KG1 (cell line): ENCODE measurements around the gene CRMP1.

Experiments
- DNase-seq: peaks from one replicate; lab custom pipeline; 2025; lab: John Stamatoyannopoulos, UW

CRMP1 gene

DNA sequence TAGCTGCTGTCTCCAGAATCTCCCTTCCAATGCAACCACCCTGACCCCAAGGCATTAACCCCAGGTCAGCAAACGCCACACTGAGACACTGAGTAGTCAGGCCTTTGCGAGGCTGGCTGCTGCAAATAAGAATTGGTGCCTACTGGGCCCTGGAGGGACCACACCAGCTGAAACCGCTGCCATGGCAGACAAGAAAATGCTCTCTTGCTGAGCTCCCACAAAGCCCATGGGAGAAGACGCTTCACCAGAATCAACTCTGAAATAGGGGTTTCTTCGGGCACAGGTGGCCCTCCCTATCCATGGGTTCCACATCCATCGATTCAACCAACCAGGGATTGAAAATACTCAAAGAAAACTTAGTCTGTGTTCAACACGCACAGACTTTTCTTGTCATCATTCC, 26.7 kb upstream of the CRMP1 start:
- DNase-seq, result no peak

DNA sequence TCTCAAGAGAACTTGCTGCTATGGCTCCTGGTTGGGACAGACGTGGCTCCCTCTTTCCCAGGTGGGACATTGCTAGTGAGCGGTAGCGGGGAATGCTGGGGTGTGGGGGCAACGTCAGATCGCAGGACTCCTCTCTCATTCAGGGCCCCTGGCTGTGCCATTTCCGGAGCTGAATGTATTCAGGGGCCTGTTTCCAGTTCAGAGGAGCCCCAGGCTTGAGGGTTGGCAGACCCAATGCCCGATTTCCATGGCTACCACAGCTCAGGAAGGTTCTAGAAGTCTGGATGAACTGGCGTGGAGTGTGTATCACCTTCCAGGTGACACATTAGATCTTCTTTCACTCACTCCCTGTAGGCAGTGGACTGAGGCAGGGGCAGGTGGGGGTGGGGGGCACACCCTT, 26.2 kb upstream of the CRMP1 start:
- DNase-seq, result no peak

DNA sequence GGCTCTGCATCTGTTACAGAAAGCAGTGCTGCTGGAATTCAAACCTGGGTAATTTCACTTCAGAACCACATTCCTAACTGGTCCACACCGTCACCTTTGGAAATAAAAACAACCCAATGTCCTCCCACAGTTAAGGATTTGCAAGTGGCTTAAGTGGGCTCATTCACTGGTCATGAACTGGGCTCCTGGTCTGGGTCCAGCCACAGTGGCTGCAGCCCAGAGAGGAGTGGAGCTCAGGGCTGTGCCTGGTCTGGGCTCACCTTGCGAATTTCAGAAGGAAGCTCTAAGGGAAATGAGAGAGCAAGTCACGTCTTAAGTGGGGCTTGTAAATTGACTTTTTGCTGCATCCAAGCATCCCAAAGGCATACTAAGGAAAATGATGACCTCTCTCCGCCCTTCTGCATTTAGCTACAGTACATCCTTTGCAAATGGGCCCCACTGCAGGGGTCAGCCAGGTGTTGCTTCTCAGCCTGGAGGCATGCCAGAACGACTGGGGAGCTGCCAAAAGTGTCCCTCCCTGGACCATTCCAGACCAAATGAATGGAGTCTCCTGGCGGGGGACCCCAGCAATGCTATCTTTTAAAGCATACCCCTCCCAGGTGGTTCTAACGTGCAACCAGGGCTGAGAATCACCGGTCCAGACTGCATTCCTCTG, 25.6 kb upstream of the CRMP1 start:
- DNase-seq, result no peak

DNA sequence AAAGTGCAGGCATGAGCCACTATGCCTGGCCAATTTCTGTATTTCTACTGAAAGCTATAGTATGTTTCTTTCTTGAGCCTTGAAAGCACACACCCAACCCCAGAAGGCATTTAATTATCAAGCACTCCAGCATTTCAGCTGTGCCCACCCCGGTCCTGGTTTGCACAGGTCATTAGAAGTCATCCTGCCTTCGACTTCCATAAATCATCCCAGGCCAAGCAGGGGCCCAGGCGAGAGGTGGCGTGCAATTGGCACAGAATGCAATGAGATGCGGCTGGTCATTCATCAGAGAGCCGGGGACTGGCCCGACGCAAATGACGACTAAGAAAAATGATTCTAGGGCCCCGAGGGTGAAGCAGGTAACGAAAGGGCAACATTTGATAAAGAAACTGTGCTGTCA, 24.8 kb upstream of the CRMP1 start:
- DNase-seq, result no peak

DNA sequence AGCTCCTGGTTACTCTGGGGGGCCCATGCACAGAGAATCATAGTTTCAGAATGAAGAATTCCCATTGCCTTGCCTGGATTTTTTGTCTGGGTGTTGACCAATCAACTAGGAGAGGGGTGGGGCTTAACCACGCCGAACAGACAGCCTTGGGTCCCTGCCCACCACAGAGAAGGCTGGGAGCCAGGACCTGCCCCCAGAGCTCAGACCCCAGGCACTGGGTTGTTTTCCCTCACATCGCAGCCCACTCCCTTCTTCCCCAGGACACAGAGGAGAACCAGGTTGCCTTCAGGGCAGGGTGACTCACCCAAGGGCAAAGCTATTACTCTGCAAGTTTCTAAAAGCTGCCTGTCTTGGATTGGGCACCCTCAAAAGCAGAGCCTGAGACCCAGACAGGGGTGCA, 23.3 kb upstream of the CRMP1 start:
- no peak for DNase-seq

DNA sequence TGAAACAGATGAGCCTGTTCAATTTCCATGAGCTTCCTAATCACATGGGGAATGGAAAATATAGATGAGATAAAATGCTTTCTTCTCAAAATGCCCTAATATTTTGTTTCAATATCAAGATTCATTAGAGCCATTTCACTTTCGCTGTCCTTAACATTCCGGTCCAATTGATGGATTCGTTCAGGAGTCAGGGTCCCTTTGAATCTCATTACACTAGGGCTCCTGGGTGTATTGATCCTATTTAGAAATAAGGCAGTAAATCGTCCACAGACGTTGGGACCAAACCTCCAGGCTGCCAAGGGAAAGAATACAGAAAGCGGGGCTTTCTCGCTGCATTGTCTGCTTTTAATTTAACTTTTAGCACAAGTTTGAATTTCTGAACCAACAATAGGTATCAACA, 20.6 kb upstream of the CRMP1 start:
- DNase-seq, result no peak

DNA sequence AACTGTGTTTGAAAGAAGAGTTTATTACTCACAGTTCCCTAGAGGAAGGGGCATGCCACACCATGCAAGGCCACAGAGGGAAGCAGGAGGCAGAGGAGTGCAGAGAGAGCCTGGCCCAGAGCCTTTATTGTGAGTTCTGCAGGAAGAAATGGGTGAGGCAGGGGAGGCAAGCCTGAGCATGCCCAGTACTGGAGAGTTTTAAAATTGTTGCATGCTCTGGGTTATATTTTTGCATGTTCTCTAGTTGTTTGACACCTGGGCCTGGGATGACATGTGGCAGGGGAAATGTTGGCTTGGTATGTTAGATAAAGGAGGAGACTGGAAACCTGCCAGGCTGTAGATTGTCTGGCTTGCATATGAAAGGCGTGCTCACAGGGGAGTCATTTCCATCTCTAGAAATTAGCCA, 19.7 kb upstream of the CRMP1 start:
- DNase-seq, result no peak

DNA sequence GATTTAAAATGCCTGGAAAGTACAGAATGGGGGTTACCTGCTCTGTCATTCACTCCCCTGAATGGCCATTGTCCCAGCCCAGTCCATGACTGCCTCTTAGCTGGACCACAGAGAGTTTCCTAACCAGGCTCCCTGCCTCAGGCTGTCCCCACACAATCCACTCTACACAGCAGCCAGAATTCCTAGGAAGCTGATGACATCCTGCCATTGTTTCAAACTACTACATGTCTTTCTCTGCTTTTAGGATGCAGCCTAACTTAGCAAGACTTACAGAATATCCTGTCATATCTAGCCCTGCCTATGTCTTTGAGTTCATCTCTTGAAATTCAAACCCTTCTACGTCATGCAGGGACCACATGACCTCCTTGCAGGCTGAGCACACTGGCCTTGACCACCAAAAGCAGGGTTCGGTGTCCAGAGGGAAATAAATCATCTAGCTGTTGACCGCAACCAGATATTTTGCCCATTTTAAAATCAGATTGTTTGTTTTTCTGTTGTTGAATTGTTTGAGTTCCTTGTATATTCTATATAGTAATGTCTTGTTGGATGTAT, 16.1 kb upstream of the CRMP1 start:
- no peak for DNase-seq

DNA sequence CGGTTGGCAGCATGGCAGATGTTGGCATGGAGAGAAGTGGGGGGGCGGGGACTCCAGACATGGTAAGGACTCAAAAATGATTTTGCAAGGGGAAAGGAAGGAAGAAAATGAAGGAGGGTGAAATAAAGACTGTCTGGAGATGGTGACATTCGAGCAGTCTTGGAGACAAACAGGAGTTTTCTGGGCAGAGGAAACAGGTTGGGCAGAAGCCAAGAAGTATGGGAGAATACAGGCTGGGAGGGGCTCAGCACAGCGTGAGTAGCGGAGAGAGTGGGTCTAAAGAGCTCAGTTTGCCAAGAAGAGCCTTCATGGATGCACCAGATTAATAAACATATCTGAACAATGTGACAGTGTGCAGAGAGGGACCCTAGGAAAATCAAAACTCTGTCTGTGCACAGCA, 13.3 kb upstream of the CRMP1 start:
- no peak for DNase-seq

DNA sequence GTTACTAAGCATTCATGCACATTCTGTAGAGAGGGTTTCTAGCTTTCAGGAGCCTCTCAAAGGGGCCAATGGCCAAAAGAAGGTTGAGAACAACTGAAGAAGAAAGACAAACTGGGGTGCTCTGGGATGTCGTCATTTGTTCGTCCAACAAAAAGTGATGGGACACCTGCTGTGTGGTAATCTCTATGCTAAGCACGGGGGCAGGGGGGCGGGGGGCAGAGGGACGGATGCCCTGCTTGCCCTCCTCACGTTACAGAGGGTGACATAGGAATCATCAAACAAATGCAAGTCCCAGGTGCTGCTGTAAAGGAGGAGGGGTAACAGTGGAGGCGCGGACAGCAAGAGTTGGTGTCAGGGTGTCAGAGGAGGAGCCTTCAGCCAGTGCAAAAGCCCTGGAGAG, 12.8 kb upstream of the CRMP1 start:
- no peak for DNase-seq

DNA sequence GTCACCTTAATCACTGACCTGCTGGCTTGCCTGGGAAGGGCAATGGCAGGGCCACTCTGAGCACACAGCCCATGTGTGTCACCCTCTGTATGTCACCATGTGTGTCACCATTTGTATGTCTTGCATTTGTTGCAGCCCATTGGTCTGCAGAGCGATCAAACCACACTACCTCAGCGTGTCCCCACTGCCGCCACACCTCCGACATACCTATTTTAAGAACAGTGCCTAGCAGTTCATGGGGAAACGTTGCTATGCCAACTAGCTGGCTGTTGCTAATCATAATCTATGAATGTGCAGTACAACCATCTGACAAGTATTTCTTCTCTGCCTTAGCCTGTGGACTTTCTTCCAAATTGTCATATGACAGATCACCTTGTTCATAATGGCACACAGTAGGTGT, 8.0 kb upstream of the CRMP1 start:
- no peak for DNase-seq

DNA sequence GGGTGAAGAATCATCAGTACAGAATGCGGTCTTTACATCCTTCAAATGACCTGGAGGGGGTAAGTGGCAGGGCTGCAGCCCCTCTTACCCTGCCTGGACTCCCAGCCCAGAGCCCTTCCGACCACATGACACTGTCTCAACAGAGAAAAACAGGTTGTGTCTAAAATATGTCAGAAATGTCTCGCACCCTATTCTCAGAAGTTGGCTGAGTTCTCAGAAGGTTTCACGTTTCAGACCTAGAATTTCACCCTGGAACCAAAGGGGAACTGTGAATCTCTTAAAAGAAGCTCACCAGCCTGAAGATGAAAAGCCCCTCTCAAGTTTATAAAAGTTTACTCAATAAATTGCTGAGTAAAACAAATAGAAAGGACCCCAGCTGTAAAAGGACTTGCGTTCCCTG, 7.0 kb upstream of the CRMP1 start:
- no peak for DNase-seq

DNA sequence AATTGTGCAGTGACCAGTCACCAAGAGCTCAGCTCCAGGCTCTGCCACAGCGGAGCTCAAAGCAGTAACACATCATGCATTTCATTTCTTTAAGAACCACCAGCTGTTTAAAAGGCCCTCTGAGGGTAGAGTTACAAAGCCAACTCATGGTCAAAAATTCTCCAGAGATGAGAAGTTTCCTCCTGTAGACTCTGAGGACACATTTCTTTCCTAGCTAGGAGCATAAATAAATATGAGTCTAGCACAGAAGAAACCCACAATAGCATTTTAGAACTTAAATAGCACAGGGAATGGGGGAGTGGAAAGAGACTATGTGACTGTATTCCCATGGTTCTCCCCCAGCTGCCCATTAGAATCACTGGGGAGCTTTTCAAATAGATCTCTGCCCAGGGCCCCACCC, 6.5 kb upstream of the CRMP1 start:
- DNase-seq, result no peak

DNA sequence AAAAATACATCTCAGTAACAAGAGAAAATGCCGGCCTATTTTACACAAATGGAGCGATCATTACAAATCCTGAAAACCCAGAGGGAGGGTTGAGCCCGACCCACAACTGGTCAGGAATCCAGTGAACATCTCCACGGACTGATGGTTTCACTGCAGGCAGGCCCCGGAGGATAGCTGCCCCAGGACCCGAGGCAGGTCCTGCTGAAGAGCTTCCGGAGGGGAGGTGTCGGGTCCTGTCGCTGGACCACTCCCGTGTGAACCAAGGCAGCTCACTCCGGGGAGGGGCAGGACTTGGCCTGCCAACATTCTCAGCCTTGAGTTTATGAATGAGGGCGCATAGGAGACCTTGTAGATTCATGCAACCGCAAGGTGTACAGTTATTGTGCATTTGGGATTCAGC, 4.8 kb upstream of the CRMP1 start:
- DNase-seq, result no peak

DNA sequence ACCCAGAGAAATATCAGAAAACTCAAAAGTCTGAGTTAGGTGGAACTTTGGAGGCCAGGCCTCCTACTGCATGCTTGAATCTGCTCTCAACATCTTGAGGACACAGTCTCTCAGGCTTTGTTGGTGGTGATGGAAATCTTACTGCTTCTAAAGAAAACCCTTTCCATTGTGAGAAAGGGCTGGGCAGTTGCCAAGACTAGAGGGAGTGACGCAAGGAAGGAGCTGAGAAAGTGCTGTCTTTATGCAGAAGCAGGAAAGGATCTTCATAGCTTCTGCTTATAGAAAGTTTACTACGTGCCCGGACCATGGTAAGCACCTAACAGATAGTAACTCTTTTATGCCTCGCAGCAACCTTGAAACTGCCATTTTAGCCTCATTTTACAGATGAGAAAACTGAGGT, 2.4 kb upstream of the CRMP1 start:
- DNase-seq, result no peak

DNA sequence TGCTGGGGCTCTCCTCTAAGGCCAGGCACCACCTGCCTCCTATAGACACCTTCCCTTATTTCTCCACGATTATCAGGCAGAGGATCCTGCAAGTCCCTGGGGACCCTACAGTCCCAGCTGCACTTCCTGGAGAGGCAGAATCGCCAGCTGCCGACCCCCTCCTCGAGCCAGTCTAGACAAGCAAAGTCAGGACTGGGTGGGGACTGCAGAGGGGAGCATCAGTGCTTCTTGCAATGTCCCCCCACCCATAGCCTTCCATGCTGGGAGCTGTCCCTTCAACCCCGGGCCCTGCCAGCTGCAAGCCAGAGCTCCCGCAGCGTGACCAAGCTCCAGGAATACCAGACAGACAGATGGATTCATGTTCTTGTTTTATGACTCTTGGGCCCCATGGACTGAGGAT, 1.4 kb upstream of the CRMP1 start:
- DNase-seq, result no peak

DNA sequence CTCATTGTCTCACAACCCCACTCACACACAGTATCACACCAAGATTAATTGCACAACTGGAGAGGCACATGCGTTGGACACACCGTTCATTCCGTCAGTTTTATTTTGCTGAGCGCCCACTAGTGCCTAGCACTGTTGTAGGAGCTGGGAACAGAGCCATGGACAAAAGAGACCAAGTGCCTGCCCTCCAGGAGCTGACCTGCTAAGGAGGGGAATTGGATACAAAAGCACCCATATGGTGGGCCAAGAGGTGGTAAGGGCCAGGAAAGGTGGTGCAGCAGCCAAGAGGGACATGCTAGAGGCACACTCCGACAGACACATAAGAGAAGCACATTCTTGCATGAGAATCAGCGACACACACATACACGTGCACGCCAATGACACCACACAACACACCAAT, 705 bp upstream of the CRMP1 start:
- DNase-seq, result no peak

DNA sequence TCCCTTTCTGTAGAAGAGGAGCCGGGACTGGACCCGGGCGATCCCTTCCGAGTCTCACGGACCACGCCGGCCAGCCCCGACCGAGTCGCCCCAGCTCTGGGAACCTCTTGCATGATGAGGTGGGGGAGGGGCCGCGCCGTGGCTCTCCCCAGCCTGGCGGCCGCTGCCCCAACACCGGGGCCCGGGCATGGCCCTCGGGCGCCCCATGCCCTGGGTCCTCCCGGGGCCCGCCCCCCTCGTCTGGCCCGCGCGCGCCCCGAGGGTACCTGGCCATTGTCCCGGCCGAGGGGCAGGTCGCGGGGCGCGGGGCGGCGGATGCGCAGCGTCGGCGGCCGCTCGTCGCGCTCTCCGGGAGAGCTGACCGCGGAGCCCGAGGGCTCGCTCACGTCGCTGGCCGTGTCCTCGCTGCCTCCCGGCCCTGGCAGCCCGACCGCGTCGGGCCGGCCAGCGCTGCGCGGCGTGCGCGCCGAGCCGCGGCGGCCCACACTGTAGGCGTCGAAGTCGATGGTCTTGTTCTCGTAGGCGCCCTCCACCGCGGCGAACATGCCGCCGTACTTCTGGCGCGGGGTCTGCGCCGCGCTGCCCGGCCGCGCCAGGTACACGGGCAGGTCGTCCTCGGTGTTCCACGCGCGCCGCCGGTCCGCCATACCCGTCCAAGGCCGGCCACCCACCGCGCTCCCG, 423 bp downstream of the CRMP1 start:
- DNase-seq, result no peak

DNA sequence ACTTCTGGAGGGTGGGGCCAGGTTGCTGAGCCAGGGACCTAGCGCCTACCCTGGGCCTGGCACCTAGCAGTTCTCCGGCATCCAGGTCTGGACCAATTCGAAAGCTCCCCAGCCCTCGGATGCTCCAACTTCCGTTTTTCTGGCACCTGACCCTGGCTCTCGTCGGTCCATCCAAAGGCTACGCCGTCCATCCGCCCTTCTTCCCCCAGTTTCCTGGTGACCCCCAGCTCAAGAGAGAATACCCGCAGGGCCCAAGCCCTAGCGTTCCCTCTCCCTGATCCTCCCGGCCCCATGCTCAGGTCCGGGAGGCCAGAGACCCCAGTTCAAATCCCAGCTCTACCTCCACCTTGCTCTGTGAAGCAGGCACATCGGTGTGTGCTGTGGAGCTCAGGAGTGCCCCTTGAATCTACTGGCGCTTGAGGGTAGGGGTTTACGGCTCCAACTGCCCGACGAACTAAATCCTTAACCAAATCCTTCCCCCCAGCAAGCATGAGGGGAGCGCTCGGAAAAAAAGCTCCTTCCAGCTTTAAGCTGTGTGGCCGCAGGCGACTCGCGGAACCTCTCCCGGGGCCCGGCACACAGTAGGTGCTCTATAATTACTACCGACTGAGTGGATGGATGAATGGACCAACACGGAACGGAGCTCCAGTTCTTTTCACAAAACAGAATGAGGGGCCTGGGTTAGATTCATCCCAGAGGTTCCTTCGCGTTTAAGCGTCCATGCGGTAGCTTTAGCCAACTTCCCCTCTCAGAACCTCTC, 1.1 kb downstream of the CRMP1 start:
- DNase-seq, result no peak

DNA sequence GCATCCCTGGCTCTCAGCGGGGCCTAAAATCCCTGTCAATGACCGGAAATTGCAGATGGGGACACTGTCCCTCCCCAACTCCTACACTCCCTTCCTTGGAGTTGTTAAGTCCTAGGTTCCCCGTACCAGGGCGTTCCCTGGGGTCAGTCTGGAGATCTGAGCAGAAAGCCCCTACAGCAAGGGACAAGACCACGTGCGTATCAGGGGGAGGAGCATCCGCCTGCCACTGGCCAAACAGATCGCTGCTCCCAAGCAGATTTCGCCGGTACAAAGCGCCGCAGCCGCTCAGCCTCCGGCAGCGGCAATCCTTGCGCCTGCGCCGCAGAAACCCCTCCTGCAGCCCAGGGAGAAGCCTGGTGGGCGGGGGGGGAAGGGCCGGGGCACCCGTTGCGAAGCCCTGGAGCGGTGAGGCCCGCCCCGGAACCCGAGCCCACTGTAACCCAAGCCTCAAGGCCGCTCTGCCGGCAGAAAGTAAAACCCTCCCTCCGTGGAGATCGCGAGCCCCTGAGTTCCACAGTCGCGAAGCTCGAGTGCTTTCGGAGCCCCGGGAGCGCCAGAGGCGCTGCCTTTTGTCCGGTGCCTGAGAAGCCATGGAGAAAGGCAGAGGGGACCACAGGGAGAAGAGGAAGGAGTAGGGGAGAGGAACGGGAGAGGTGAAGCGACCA, 2.7 kb downstream of the CRMP1 start:
- no peak for DNase-seq

DNA sequence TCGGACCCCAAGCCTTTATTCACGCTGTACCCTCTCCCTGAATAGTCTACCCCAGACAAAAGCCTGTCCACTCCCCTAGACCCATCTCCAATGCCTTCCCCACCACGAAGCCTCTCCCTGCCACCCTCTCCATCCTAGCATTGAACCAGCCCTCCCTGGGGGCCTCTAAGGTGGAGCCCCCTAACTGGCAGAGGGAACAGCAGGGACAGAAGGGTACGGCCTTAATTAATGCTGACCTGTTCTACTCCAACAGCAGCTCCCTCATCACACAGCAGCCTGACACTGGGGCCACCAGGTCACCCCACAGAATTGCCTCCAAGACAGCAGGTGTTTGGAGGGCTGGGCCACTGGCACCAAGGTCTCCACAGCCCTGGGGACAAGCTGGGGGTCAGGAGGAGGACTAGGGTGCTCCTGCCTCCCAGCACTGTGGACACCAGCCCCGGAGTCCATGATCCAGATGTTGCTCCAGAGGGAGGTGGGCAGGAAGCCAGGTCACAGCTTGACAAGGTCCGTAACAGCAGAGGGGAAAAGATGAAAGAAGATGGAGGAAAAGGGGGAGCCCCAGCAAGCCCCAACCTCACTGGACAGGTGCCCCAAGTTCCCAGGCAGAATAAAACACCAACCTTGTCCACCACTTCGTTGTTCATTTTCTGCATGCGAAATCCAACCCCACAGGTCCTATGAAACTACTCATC, 3.7 kb downstream of the CRMP1 start:
- DNase-seq, result no peak
